Stimulated activated CD4-positive, alpha-beta T cell treated with anti-CD3 and anti-CD28 coated beads, Interleukin-15, amount 100 ng/mL, for 24 hours (primary cell): Measurements from ENCODE around the gene CHCHD1.
A peak's percentile ranks its signal among the peaks of the same experiment; 100 is the strongest.
"Not testable (repeated sequence)": the region's sequence is repeated elsewhere in the genome, so short reads cannot be mapped to it uniquely, and the experiment has no call there.

Experiments used
- DNase-seq: peaks from one replicate; pipeline ENCODE4 v3.0.0-alpha.2; 2020

CHCHD1 gene

DNA sequence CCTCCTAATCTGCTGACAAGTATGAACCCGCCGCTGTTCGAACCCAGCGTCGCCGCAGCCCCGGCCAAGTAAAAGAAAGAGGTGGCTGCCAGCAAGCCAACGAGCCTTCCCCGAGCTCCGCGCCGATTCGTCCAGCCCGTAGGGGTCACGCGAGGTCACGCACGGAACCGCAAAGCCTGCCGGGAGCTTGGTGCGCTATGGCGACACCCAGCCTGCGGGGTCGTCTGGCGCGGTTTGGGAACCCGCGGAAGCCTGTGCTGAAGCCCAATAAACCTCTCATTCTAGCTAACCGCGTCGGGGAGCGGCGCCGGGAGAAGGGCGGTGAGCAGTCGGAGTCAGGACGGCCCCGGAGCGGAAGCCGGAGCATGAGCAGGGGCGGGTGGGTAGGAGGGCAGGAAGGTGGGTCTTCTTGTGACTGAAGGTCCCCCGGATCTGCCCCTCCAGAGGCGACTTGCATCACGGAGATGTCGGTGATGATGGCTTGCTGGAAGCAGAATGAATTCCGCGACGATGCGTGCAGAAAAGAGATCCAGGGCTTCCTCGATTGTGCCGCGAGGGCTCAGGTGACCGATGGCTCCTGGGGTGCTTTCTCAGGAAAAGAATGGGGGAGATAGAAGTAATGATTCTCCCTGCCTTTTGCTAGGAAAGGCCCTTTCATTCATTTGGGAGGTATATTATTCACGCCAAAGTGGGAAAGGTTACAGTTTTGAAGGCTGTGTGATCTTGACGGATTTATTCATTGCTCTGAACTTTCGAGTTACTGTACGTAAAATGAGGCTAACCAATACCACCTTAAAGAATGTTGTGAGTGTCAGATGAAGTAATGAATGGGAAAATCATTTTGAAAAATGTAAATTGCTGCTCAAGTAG is at the start of gene CHCHD1:
Gene CHCHD1, plus strand, starts transcription at position 170 of the 870 bp plus-strand sequence. Its CDS starts 28 bp downstream, at position 198.
- DNase-seq: peak; percentile 96

DNA sequence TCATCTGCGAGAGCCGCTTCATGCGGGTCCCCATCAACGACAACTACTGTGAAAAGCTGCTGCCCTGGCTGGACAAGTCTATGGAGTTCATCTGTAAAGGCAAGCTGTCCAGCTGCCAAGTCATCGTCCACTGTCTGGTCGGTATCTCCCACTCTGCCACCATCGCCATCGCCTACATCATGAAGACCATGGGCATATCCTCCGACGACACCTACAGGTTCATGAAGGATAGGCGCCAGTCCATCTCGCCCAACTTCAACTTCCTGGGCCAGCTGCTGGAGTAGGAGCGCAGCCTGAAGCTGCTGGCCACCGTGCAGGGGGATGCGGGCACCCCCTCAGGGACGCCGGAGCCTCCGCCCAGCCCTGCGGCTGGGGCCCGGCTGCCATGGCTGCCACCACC is 49.4 kb upstream of the CHCHD1 start:
- no peak for DNase-seq

- DNase-seq: no peak
Measured at GRCh38 chr10:73732931-73733623, 48.8 kb upstream of the CHCHD1 start.

GRCh38 chr10:73734028-73734720 is 47.7 kb upstream of the CHCHD1 start:
- DNase-seq: no peak

DNA sequence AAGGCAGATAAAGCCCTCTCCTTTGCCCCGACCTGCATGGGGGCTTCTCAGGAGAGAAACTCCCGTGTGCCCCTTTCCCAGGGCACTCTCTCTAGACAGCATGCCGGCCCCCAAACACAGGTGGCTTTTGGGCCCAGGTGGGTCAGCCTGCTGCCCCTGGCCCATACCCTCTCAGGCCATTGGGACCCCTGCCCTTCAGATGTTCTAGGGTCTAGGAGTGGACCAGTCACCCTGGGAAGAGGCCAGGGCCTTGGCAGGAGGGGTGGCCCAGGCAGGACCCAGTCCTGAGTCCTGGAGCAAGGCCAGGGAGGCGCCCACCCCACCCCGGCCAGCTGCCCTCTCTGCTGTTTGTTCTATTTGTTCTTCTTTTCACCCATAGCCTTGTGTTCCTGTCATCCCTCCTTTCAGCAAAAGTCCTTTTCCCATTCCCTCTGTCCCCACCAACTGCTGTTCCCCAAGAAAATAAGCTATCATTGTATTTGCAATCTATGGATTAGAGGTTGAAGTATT is 47.0 kb upstream of the CHCHD1 start:
- no peak for DNase-seq

GRCh38 chr10:73740501-73741254 is 41.2 kb upstream of the CHCHD1 start:
- DNase-seq: not testable (repeated sequence)

GRCh38 chr10:73742454-73742734 is 39.5 kb upstream of the CHCHD1 start:
- no peak for DNase-seq

DNA sequence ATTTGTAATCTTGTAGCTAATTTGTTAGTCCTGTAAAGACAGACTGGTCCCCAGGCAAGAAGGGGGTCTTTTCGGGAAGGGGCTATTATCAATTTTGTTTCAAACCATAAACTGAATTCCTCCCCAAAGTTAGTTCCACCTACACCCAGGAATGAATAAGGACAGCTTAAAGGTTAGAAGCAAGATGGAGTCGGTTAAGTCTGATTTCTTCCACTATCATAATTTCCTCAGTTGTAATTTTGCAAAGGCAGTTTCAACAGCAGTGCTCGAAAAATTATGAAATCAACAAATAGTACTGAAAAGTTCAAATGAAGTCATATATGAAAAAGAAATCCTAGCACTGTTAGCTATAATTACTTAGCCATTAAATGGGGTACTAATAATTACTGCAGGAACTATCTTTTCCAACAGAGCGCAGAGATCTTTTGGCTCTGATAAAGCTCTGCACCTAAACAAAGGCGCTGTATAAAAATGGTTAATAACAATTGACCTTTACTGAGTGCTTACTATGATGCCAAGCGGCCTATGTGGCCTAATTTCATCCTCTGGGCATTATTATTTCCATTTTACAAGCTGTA is 38.4 kb upstream of the CHCHD1 start:
- DNase-seq: no peak

DNA sequence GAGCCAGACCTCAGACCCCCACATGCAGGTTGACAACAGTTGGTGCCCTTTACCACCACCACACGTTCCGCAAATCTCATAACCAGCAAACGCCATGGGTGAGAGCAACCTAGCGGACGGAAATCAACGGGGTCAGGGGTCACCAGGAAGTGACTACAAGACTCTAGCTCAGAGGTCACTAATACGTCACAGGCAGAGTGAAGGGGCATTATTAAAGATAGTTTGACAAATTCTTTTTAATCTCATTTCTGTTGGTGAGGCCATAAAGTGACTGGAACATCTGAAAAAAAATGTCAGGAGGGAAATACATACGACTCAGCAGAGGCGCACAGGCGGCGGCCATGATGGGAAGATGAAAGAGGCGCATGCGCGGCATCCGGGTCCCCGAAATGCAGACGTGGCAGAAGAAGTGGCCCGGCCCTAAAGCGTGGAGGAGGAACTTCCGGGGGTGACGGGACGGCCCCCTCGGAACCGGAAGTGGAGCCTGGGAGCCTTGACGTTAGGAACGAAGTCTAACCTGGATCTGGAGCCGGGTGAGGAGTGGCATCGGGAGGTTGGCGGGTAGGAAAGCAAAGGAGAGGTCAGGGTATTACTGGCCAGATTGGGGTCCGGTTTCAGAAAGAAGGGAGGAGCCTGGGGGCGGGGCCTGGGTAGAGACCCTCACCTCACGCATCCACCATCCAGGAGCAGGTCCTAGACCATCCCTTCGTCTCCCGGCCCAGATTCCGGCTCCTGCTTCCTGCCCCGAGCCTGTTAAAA is 37.8 kb upstream of the CHCHD1 start, which contains the start of gene SEC24C:
Gene SEC24C, plus strand, starts transcription at position 468 of the 759 bp plus-strand sequence. CDS start 2,461 bp downstream, outside the sequence.
- DNase-seq: peak; percentile 97

DNA sequence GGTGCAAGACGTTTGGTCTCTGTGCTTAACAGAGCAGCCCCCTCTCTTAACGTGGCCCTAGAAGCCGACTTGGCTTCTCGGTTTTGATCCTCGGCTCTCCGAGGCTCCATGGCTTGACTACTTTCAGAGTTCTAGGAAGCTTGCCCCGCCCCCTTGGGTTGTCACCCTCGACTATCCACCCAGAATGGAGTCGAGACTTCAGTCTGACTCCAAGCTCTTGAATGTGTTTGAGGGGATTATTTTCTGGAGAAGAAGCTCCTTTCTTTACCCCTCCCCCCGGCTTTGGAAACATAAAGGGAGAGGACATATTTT is 37.2 kb upstream of the CHCHD1 start:
- peak; percentile 81 for DNase-seq

DNA sequence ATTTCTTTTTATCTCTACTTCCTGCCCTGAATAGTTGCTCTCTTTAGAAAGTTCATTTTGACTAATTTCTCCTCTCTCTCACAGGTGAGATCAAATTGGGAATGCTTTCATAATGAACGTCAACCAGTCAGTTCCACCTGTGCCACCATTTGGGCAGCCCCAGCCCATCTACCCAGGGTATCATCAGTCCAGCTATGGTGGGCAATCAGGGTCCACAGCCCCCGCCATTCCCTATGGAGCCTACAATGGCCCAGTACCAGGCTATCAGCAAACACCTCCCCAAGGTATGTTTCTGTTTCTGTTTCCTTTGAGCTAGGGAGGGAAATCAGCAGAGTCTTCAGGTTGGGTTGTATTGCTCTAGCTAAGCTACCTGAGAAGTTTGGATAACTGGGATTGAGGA is 35.1 kb upstream of the CHCHD1 start:
- DNase-seq: no peak

DNA sequence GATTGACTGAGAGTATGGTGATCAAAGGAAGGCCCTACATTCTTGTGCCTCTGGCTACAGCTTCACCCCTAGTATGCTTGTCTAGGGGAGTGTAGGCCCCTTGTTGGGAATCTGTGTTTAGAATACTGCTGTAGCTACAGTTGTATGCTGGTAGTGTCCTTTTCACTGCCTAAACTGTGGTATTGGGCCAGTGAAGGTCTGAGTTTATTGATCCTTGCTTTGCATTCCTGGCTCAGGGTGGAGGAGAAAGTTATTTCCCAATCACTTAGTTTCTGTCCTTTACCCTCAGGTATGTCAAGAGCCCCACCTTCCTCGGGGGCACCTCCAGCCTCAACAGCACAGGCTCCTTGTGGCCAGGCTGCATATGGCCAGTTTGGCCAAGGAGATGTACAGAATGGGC is 31.0 kb upstream of the CHCHD1 start:
- DNase-seq: no peak

DNA sequence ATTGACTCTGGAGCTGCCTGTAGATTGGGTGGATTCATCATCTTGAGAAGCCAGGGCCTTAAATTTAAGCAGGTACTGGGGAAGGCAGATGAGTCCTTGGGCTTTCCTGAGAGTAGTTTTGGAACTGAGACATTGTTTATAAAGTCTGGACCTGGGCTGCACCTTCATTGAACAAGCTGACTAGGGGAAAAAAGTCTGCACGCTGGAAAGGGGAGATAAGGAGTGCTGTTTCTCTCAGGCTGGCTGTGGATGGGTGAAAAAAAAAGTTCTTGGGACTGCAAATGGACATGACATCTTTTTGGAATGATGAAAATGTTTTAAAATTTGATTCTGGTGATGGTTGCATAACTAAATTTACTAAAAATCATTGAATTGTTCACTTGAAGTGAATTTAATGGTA is 25.7 kb upstream of the CHCHD1 start:
- DNase-seq: no peak

GRCh38 chr10:73758704-73759511 is 22.9 kb upstream of the CHCHD1 start:
- no peak for DNase-seq

- DNase-seq: peak; percentile 11
Measured at GRCh38 chr10:73759512-73760115, 22.2 kb upstream of the CHCHD1 start.

DNA sequence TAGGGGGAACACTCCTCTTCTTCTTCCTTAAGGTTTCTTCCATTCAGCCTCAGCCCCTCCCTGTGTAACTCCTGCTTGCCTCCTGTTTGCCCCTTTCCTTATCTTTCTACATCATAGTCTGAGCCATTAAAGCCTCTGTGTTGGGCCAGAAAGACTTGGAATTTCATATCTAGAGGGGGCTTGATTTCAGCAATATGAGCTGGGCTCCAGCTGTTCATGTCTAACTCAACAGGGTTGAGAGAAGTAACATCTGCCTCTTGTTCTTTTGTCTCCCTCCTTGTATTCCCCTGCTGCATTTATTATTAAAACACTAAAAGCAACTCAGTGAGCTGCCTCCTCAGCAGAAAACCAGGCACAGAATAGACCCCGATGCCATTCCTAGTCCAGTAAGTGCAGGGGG is 20.1 kb upstream of the CHCHD1 start:
- no peak for DNase-seq

GRCh38 chr10:73762915-73763314 is 18.9 kb upstream of the CHCHD1 start:
- DNase-seq: peak; percentile 39

DNA sequence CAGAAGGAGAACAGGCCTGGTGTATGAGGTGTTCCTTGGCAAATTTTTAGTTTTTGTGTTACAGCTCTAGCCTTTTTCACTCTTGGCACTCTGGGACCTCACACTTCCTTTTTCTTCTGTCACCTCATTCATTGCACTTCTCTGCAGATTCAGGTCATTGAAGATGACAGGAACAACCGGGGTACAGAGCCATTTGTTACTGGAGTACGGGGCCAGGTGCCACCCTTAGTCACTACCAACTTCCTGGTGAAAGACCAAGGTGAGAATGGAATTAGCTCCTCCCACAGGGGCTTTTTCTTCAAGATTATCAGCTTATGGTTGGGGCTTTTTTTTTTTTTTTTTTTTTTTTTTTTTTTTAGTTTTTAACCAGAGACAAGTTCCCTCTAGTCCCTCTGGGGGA is 18.5 kb upstream of the CHCHD1 start:
- no peak for DNase-seq

GRCh38 chr10:73765066-73765465 is 16.8 kb upstream of the CHCHD1 start:
- no peak for DNase-seq

- DNase-seq: peak; percentile 65
Measured at GRCh38 chr10:73768881-73769280, 13.0 kb upstream of the CHCHD1 start.
